Stimulated activated CD4-positive, alpha-beta T cell treated with anti-CD3 and anti-CD28 coated beads, Interleukin-15, amount 100 ng/mL, for 48 hours (primary cell): Measurements from ENCODE around the gene CPSF7.
"Not testable (repeated sequence)": the region's sequence is repeated elsewhere in the genome, so short reads cannot be mapped to it uniquely, and the experiment has no call there.

Experiments
- DNase-seq, 2 donors: peaks; one replicate each; pipeline ENCODE4 v3.0.0-alpha.2; 2020; ENCODE audit warnings: low read depth in 2 of 2

The CPSF7 gene

DNA sequence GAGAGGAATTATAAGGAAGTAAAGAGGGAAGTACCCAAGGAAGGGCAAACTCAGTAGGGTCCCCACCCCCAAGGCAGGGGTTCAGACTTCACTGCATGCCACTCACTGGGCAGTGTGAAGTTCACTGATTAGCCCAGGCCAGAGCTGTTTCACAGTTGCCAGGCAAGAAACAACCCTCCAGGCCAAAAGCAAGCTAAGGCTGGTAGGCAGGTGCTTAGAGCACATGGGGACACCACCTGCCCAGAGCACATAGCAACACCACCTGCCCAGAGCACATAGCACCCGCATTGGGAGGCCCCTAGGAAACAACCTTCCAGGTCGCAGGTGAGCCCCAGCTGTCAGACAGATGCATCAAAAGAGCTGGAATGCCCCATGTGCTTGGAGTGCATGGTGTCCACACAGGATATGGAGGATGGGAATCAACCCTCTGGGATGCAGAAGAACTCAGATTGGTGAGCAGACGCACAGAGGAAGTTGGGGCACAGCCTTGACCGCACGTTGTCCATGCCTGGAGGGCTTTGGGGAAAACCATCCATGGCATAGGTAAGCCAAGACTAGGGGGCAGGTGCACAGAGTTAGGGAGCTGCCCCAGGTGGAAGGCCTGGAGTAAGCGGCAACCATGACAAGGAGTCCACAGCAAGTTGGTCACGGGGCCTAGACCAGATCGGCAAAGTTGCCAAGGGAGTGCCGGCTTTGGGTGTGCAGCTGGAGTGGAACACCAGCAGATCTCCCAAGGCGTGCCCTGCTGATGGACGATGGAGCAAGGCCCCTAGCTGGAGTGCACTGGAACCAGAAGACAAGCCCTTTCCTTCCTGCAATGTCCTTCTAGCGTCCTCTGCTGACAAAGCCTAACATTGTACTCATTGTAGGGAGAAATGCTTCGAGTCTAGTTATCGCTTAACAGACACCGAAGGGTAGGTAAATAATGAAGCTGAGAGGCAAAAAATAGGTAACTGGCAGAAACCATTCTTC lies 45.2 kb downstream of the CPSF7 start:
- DNase-seq: no peak

DNA sequence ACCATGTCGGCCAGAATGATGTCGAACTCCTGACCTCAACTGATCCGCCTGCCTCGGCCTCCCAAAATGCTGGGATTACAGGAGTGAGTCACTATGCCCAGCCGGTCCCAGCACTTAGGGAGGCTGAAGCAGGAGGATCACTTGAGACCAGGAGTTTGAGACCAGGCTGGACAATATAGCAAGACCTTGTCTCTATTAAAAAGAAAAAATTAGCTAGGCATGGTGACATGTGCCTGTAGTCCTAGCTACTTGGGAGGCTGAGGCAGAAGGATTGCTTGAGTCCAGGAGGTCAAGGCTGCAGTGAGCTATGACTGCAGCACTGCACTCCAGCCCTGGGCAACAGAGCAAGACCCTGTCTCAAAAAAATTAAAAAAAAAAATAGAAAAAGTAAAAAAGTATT lies 45.9 kb downstream of the CPSF7 start:
- DNase-seq: not testable (repeated sequence)

DNA sequence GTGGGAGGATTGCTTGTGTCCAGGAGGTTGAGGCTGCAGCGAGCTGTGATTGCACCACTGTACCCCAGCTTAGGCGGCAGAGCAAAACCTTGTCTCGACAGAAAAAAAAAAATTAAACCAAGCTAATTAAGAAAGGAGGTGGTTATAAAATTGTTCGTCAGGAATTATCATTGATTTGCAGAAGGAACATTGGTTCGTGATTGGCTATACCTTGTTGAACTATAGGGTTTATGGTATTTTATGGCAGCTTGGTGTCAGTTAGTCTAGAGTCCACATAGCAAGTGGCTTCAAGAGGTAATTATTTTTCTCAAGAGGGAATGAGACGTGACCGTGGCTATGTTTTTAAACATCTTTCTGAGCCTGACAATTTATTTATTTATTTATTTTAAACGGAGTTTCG lies 48.9 kb downstream of the CPSF7 start:
- no peak for DNase-seq

DNA sequence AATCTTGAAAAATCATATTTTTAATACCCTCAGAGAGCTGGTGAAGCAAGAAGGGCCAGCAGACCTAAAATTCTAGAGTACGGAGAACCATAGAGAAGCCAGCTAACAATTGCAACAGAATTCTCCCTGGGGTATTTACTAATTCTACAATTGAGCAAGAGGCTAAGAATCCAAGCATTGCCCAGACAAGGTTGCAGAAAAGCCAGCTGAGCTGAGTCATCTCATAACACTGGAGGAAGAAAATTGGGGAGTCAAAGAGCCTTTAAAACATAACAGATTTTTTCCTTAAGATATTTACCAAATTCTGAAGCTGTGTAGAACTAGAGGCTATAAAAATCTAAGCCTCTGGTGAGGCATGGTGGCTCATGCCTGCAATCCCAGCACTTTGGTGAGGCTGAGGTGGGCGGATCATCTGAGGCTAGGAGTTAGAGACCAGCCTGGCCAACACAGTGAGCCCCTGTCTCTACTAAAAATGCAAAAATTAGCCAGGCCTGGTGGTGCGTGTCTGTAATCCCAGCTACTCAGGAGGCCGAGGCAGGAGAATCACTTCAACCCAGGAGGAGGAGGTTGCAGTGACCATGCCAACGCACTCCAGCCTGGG lies 51.0 kb downstream of the CPSF7 start:
- no peak for DNase-seq

DNA sequence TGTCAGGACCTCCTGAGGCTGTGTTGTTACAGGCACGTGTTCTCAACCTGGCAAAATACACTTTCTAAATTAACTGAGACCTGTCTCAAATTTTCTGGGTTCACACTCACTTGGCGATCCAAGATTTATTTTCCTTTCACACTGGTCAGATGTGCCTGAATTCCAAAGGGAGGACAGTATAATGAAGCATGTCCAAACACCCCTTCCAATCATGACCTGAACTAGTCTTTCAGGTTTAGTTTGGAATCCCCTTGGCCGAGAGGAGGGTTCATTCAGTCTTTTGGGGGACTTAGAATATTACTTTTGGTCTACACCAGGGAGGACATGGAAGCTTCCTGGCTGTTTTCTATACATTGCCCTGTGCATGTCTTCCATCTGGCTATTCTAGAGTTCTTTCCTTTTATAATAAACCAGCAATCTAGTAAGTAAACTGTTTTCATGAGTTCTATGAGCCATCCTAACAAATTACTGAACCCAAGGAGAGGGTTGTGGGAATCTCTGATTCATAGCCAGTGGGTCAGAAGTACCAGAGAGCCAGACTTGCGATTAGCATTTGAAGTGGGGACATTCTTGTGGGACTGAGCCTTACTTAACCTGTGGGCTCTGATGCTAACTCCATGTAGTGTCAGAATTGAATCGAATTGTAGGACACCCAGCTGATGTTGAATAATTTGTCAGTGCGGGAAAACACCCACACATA lies 52.2 kb downstream of the CPSF7 start:
- no peak for DNase-seq

DNA sequence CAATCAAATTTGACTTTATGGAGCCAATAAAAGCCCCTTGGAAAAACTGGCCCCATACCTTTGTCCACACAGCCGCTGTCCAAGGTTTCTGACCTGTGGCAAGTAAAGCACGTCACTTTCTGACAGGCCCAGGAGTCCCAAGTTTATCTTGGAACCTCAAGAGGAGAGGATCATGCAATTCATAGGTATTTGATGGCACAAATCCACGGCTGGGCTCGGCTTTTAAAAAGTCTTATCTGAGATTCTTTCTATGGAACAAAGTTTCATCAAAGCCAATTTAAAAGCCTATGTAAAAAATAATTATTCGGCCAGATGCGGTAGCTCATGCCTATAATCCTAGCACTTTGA lies 54.0 kb downstream of the CPSF7 start:
- no peak for DNase-seq

- no peak for DNase-seq
These were observed 56.9 kb downstream of the CPSF7 start for GRCh38 chr11:61372659-61373420.

- DNase-seq: no peak
These were observed 59.3 kb downstream of the CPSF7 start for GRCh38 chr11:61370349-61371005.

GRCh38 chr11:61369372-61370348 lies 60.1 kb downstream of the CPSF7 start:
- no peak for DNase-seq

- no peak for DNase-seq
These were observed 61.1 kb downstream of the CPSF7 start for GRCh38 chr11:61368646-61369045.

- no peak for DNase-seq
These were observed 62.4 kb downstream of the CPSF7 start for GRCh38 chr11:61367406-61367805.

- no peak for DNase-seq
These were observed 65.6 kb downstream of the CPSF7 start for GRCh38 chr11:61364012-61364675.

DNA sequence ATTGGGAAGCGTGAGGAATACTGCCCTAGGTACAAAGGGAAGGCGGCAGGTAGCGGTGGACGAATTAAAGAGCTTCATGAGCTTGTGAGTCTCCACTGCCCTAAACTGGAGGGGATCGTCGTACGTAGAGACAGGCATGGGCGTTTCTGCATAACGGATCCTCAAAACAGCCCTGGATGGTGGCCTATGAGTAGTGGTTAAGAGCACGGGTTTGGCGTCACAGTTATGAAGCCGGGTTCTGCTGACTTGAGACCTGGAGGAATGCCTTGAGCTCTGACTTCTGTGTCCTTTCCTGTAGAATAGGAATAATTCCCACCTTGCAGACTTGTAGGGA lies 67.3 kb downstream of the CPSF7 start:
- peak in 1 of 2 donors; percentile 6 for DNase-seq

DNA sequence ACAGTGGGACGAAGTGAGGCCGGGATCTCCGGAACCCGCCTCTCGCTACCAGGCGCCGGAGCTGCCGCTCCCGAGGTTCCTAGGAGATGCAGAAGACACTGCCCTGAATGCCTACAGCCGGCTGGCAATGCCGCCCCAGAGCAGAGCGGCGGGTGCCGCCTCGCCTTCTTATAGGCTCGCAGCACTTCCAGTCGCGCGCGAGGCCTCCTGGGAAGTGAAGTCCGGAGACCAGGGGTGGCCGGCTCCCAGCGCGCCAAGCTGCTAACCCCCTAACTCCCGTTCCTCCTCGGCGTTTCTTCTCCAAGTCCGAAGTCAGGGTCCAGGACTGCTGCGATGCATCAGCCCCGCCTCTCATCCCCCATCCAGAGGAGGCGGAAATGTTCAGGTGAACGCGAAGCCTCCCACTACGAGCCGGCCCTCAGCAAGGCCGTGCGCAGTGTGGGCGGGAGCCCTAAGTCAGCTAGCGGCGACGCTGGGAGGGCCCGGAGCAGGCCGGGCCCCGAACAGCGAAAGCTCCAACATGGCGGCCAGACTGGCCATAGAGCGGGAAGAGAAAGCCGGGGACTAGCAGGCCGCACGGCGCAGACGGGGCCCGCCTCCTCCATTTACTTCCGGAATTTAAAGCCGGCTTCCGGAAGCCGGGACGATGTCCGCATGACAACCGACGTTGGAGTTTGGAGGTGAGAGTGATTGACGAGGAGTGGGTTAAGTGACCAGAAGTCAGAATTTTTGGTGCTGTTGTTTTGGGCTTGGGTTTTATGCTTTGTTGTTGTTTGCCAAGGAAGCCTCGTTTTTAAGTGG lies 67.8 kb downstream of the CPSF7 start, which contains the start of the genes CYB561A3 and TMEM138:
Gene CYB561A3 (minus strand): TSS at position 142 of the 801 bp plus-strand sequence. CDS start 5,169 bp downstream, outside the sequence.
Gene TMEM138 (plus strand): TSS at position 634 of the 801 bp plus-strand sequence. CDS start 2,017 bp downstream, outside the sequence.
- DNase-seq: peak; percentile 89 to 90

GRCh38 chr11:61361237-61361740 lies 68.5 kb downstream of the CPSF7 start:
- DNase-seq: no peak

- DNase-seq: no peak
These were observed 70.3 kb downstream of the CPSF7 start for GRCh38 chr11:61359516-61359915.

- DNase-seq: no peak
These were observed 71.2 kb downstream of the CPSF7 start for GRCh38 chr11:61358566-61358965.

DNA sequence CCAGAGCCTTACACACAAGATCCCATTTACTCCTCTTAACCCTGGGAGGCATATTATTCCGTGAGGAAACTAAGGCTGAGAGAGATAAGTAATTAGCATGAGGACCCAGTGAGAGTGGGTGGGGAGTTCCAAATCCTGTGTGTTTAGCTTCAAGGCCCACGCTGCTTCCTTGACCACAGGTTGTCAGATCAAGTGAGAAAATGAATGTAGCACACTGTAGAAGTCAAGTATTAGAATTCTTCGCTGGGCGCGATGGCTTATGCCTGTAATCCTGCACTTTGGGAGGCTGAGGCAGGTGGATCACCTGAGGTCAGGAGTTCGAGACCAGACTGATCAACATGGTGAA lies 71.9 kb downstream of the CPSF7 start:
- DNase-seq: no peak
